Mononuclear cell (primary cell): ENCODE results near the gene NDST3. TPM values are rescaled to one million over a fixed set of nuclear protein-coding genes. Genes with fewer than 3 reads are reported as not detected.

ENCODE experiments used
- H3K27me3 ChIP-seq: 2 replicates; pipeline ENCODE4 v1.6.0; 2011; ENCODE audit warnings: low read length, control low read depth; ENCODE audit not compliant: insufficient read depth
- H3K4me1 ChIP-seq: 2 replicates; pipeline ENCODE4 v1.5.1; 2011; ENCODE audit warnings: mild to moderate bottlenecking, low read length, control low read depth; ENCODE audit not compliant: insufficient read depth
- H3K4me3 ChIP-seq: 2 replicates; pipeline ENCODE4 v1.5.1; 2011; ENCODE audit warnings: mild to moderate bottlenecking, low read length, moderate library complexity
- H3K9me3 ChIP-seq: 2 replicates; pipeline ENCODE4 v1.5.1; 2011; ENCODE audit warnings: low read depth, mild to moderate bottlenecking, control low read depth, low read length
- total RNA-seq: library from RNA; depleted of rRNA; stranded (reverse); fragments of >200 nt; gene quantifications from one replicate; pipeline ENCODE4 v1.2.3, GENCODE V29; 2012

NDST3 gene
- total RNA-seq, 1 donor: under 0.01 TPM

DNA sequence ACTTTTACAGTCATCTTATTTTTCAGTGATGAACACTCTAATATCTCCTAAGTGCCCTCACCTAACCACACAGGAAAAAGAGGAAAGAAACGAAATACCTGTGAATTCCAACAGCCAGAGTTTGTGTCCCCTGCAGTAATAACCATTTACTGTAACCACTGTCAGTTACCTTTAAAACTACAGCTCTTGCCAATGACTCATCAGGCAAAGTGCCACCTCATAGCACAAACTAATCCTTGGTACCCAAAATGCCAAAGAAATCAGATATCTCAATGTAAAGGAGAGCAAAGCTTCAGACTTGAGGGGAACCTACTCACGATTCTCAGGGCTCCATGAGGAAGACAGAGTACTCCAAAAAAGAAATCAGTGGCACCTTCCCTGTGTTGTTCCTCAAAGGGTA, 146.5 kb downstream of the NDST3 start:
- no peaks in the 10 kb centered on the region for H3K27me3 ChIP-seq
- H3K4me3 ChIP-seq: no peak overlapping the region
- no peaks in the 10 kb centered on the region for H3K9me3 ChIP-seq
- no peaks in the 10 kb centered on the region for H3K4me1 ChIP-seq

DNA sequence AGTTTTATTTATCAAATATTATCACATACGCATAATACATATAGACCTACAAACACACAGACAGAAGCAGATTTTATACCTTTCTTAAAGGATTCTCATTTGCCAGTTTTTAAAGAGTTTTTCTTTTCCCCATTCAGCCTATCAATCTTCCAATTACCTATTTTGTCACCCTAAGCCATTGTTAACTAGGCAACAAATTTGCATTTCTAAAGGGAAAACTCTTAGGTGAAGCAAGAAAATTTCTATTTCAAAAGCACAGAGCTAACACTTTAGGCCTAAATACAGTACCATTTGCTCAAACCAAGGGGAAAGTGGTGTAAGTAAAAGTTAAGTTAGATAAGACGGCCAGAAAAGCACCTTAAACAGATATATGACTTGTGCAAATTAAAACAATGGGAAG, 156.6 kb downstream of the NDST3 start:
- Histone ChIP-seq H3K4me3 (no peak overlapping the region), H3K4me1 (no peaks in the 10 kb centered on the region), H3K27me3 (no peaks in the 10 kb centered on the region), H3K9me3 (no peaks in the 10 kb centered on the region)

DNA sequence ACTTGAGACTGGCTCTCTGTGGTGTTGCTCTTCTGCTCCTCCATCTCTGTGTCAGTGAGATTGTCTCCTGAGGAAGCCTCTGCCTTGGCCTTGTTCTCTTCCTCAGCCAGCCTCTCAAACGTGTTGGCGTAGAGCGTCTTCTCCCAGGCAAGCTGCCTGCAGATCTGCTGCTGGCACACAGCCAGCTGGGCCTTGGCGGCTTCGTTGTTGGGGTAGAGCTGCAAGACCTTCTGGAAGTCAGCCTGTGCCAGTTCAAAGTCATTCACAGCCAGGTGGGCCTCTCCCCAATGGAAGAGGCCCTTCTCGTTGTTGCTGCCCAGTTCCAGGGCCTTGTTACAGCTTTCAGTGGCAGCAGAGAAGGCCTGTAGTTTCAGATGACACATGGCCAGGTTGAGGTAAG, 159.1 kb downstream of the NDST3 start:
- no peaks in the 10 kb centered on the region for H3K9me3 ChIP-seq
- H3K4me1 ChIP-seq: no peaks in the 10 kb centered on the region
- no peak overlapping the region for H3K4me3 ChIP-seq
- no peaks in the 10 kb centered on the region for H3K27me3 ChIP-seq

DNA sequence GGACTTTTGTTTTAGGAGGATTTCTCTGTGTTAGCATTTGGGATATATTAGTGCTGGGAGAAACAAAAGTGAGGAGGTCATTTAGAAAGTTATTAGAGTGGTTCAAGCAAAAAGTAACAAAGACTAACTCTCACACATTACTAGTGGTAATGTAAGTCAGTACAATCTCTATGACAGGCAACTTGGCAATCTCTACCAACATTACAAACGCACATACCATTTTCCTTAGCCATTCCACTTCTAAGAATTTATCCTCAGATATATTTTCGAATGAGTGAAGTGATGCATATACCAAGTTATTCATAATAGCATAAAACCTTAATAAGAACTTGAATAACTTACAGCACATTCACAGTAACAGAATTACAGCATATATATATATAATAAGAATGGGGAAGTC, 172.3 kb downstream of the NDST3 start:
- Histone ChIP-seq H3K9me3 (peaks cover 23% of the 10 kb centered on the region), H3K4me1 (no peaks in the 10 kb centered on the region), H3K27me3 (no peaks in the 10 kb centered on the region), H3K4me3 (no peak overlapping the region)

DNA sequence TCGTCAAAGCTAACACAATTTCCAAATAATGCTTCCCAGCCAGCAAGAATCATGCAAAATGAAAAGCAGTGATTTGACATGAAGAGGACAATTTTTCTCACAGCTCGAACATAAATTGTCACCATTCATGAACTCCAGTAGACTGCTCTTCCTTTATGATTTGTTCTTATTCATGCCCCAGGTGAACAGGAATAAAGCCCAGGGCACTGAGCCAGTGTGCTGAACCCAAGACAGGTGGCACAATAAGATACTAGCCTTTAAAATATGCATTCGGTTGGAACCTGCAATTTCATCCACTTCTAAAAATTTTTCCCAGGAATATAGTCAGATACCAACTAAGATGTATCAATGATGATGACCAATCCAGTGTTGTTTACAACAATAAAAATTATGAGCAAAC, 178.8 kb downstream of the NDST3 start:
- no peak overlapping the region for H3K4me3 ChIP-seq
- H3K27me3 ChIP-seq: no peaks in the 10 kb centered on the region
- H3K9me3 ChIP-seq: no peaks in the 10 kb centered on the region
- H3K4me1 ChIP-seq: no peaks in the 10 kb centered on the region

DNA sequence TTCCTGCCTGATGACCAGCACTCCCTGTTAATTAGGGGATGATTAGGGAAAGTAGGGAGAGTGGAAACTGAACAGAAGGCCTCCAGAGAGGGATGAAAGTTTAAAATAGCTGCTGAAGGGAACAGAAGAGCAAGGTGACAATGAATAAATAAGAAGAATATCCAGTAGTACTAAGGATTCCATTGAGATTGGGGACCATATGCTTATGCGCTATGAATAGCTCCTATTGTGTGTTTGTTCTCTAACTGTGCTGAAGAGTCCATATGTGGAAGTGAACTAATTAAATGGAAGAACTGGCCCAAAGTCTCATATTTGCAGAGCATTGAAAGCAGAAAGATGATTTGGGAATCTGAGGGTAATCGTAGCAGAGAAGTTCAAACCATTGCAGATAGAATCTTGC, 181.5 kb downstream of the NDST3 start:
- no peak overlapping the region for H3K4me3 ChIP-seq
- no peaks in the 10 kb centered on the region for H3K9me3 ChIP-seq
- no peaks in the 10 kb centered on the region for H3K27me3 ChIP-seq
- H3K4me1 ChIP-seq: no peaks in the 10 kb centered on the region

DNA sequence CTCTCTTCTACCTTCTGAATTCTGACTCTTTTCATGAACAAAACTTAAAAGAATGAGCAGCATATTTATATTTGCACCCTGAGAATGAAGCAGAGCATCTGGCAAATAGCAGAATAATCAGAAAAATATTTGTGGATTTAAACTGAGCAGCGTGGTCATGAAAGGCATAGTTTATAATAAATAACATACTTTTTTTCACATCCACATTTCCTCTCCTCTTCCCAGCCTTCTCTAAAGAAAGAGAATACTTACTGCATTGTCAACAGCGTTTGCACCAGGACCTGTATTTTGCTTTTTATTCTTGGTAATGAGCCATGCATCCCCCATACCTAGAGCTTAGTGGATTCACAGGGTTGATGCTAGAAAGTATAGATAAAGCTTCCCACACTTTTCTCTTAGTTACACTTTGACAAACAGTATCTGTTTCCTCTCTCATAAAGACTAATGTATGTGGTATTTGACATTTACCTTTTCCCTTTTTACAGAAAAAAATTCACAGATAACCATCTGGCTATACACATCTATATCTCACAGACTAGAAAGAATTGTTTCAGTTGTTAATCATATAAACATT, 187.0 kb downstream of the NDST3 start:
- Histone ChIP-seq H3K27me3 (no peaks in the 10 kb centered on the region), H3K9me3 (no peaks in the 10 kb centered on the region), H3K4me3 (no peak overlapping the region), H3K4me1 (no peaks in the 10 kb centered on the region)

DNA sequence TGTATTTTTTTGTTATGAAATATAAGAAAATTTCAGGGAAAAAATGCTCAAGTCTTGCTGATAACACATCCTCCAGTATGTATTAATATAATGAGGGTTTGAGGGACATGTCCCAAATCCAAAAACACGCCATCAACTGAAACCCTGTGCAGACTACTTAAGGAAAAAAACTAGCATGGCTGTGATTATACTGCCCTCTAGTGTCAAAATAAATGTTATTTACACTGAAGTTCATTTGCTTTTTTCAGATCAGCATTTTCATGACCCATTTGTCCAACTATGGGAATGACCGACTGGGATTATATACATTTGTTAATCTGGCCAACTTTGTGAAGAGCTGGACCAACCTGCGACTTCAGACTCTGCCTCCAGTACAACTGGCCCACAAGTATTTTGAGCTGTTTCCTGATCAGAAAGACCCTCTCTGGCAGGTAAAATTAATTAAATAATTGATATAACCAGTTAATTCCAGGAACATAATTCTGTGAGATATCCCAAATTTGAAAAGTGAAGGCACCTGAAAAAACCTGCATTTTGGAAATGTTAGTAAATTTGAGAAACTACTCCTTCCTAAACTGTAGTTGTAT, 190.1 kb downstream of the NDST3 start:
- Histone ChIP-seq H3K9me3 (no peaks in the 10 kb centered on the region), H3K4me1 (no peaks in the 10 kb centered on the region), H3K4me3 (no peak overlapping the region), H3K27me3 (no peaks in the 10 kb centered on the region)

DNA sequence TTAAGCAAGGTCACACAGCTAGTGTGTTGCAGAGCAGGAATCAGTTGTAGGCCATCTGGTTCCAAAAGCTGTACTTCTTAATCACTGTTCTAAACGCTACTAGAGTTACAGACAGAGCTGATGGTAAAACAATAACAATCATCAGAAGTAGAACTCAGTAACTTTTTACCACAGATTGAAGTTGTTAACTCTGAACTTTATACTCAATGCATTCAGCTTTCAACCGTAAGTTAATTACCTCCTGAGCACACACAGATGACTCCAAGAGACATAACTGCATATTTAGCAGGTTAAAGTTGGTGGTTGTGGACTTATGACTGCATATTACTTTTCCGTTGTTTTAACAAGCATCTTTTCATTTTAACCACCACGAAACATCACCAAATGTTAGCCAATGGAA, 191.2 kb downstream of the NDST3 start:
- Histone ChIP-seq H3K4me3 (no peak overlapping the region), H3K27me3 (no peaks in the 10 kb centered on the region), H3K9me3 (no peaks in the 10 kb centered on the region), H3K4me1 (no peaks in the 10 kb centered on the region)

DNA sequence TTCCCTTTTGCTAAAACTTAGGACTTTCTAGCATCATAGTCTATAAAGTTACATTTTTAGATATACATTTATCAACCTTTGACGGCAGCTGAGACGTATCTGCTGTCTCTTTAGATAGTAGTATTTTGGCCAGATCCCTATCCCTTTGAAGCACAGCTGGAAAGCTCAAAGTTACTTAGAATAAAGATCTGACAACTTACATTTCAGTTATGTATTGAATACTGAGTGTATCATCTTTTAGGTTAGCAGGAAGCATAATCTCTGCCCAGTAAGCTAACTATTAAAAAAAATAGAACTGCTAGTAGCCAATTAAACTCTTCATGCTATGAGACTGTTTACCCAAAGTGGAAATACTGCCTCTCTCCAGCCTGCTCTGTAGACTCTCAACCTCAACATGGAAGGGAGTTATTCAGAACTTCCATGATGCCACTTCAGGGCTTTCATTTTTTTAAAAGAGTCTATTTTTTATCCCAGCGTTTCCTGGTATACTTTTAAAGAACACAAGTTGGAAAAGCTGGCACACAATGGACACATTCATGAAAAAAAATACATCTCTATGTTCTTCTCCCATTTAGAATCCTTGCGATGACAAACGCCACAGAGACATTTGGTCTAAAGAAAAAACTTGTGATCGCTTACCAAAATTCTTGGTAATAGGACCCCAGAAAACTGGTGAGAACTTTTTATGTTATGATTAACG, 192.2 kb downstream of the NDST3 start:
- Histone ChIP-seq H3K9me3 (no peaks in the 10 kb centered on the region), H3K4me1 (no peaks in the 10 kb centered on the region), H3K27me3 (no peaks in the 10 kb centered on the region), H3K4me3 (no peak overlapping the region)

DNA sequence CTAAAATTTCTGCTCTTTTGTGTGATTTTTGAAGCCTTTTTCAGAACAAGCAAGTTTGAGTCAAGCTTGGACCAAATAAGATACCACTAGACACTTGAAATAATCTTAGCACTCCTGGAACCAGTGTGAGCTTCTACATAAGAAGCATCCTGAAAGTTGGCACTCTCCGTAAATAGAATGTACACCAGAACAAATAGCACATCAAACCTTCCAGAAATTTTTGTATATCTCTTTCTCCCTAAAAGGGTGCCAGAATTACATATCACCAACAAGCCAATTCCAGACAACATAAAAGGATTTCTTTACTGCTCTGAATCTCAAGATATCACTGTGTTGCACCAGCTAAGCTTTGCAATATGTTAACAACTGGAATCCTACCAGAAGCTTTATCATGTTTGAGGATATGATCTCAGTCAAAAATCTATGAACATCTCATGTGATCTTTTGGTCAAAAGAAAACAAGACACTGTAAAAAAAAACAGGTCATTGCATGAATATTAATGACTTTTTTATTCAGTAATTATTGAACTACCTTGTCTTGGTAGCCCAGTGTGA, 201.4 kb downstream of the NDST3 start:
- Histone ChIP-seq H3K4me1 (no peaks in the 10 kb centered on the region), H3K27me3 (no peaks in the 10 kb centered on the region), H3K9me3 (no peaks in the 10 kb centered on the region), H3K4me3 (no peak overlapping the region)

DNA sequence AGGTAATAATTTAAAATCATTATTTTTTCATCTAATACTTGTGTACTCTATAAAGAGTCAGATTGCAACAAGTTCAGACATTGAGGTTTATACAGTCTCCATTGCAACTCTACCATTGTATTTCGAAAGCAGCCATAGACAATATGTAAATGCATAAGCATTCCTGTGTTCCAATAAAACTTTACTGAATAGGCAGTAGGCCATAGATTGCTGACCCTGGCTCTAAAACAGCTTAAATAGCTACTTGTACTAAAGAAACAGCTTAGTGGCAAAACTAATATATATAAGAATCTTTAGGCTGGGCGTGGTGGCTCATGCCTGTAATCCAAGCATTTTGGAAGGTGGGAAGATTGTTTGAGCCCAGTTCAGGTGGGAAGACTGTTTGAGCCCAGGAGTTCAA, 203.2 kb downstream of the NDST3 start:
- Histone ChIP-seq H3K4me1 (no peaks in the 10 kb centered on the region), H3K27me3 (no peaks in the 10 kb centered on the region)

DNA sequence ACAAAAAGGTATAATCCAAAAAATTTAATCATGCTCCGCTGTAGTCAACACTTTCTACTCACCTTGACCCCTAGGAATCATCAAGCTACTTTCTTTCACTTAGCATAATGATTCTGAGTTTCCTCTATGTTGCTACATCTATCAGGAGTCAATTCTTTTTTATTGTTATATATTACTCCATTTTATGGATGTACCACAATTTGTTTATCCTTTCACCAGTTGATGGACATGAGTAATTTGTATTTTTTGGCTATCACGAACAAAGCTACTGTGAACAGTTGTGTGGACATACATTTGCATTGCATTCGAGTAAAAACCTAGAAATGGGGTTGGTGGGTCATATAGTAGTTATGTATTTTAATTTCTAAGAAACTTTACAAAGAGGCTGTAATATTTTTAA, 215.6 kb downstream of the NDST3 start:
- Histone ChIP-seq H3K9me3 (no peaks in the 10 kb centered on the region), H3K27me3 (no peaks in the 10 kb centered on the region), H3K4me3 (no peak overlapping the region), H3K4me1 (no peaks in the 10 kb centered on the region)

More for the DNA sequence above, 203.2 kb downstream of the NDST3 start:
- H3K4me3 ChIP-seq: no peak overlapping the region
- no peaks in the 10 kb centered on the region for H3K9me3 ChIP-seq

DNA sequence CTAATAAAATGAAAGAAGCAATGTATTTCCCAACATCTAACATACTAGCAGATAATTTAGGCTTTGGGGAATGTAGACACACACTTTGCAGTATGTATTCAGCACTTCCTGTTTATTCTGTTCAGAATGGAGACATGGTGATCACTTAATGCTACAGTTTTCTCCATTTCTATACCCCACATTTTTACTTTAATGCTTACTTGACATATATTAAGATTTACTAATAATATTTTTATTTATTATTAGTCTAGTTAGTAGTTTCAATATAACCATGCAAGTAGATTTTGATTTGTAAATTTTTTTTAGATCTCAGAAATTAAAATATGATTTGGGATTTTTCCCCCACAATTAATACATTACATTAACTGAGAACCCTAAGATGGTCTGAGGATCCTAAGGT, 220.1 kb downstream of the NDST3 start:
- no peaks in the 10 kb centered on the region for H3K9me3 ChIP-seq
- H3K27me3 ChIP-seq: no peaks in the 10 kb centered on the region
- no peak overlapping the region for H3K4me3 ChIP-seq
- no peaks in the 10 kb centered on the region for H3K4me1 ChIP-seq

DNA sequence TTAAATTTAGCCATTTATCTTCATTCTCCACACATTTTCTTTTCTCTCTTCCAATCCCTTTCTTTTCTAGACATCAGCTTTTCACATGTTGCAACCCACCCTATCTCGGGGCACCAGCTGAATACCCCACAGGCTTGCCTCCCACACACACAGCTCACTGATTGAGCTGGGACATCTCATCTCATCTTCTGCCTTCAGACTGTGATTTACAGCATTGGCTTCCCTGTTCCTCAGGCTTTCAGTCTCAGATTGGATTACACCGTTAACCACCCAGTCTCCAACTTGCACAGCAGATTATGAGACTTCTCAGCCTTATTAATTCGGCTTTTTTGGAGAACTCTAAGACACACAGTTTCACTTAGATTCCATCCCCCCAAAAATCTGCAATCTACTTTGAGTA, 224.8 kb downstream of the NDST3 start:
- peaks cover 3% of the 10 kb centered on the region for H3K27me3 ChIP-seq
- H3K4me3 ChIP-seq: no peak overlapping the region
- no peaks in the 10 kb centered on the region for H3K4me1 ChIP-seq
- no peaks in the 10 kb centered on the region for H3K9me3 ChIP-seq

DNA sequence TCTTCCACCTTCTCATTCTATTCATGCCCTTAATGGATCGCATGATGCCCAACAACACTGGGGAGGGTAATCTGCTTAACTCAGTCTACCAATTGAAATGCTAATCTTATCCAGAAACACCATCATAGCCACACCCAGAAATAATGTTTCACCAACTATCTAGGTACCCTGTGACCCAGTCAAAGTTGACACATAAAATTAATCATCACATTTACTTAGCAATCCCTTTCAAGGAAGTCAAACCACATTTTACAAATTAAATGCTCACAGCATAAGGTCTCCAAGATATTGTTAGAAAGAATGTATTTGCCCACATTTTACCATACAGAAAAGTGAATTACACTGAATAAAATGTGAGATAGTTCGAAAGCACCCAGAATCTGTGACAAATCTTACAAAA, 226.0 kb downstream of the NDST3 start:
- Histone ChIP-seq H3K4me3 (no peak overlapping the region), H3K4me1 (no peaks in the 10 kb centered on the region), H3K9me3 (no peaks in the 10 kb centered on the region), H3K27me3 (peaks cover 3% of the 10 kb centered on the region)
